ENCODE measurements around the gene SLC39A2.
"Not testable (repeated sequence)": the region's sequence is repeated elsewhere in the genome, so short reads cannot be mapped to it uniquely, and the experiment has no call there.

The SLC39A2 gene

GRCh38 chr14:20998674-20999366, at the start of gene SLC39A2:
SLC39A2 (plus strand) TSS chr14:20999293; CDS start chr14:20999447, 154 bp downstream.
- no peak for DNase-seq (ENCODE audit: low spot score in 2 of 2)
- H3K36me3 ChIP-seq (replicated peaks): peaks cover 32% of the 10 kb centered on the region
- no peaks in the 10 kb centered on the region for H3K27me3 ChIP-seq (ENCODE audit: low read depth)
- in situ Hi-C loops (cut with MboI; ENCODE audit: low sequenced_read_pairs): no loop called here
- no peak within 1 kb of the TSS for H3K4me3 ChIP-seq
- H3K9me3 ChIP-seq: no peaks in the 10 kb centered on the region
- no peaks in the 10 kb centered on the region for H3K4me1 ChIP-seq

GRCh38 chr14:20954736-20955537, 44.2 kb upstream of the SLC39A2 start, which contains the start of gene RNASE2:
RNASE2 (plus strand) TSS chr14:20955487; CDS start chr14:20955772, 285 bp downstream.
- in situ Hi-C loops (cut with MboI; ENCODE audit: low sequenced_read_pairs); H3K9me3 ChIP-seq; H3K36me3 ChIP-seq (replicated peaks); H3K4me1 ChIP-seq; H3K4me3 ChIP-seq; DNase-seq (ENCODE audit: low spot score in 2 of 2): not testable (repeated sequence)
- peaks cover 17% of the 10 kb centered on the region for H3K27me3 ChIP-seq (ENCODE audit: low read depth)

GRCh38 chr14:20955538-20955873, 43.6 kb upstream of the SLC39A2 start:
- H3K4me1 ChIP-seq; H3K36me3 ChIP-seq (replicated peaks); H3K4me3 ChIP-seq; in situ Hi-C loops (cut with MboI; ENCODE audit: low sequenced_read_pairs); DNase-seq (ENCODE audit: low spot score in 2 of 2); H3K9me3 ChIP-seq: not testable (repeated sequence)
- peaks cover 17% of the 10 kb centered on the region for H3K27me3 ChIP-seq (ENCODE audit: low read depth)

- Histone ChIP-seq H3K27me3 (ENCODE audit: low read depth) (peaks cover 17% of the 10 kb centered on the region), H3K36me3 (replicated peaks) (no peaks in the 10 kb centered on the region), H3K4me3 (no peak overlapping the region), H3K4me1 (peaks cover 4% of the 10 kb centered on the region), H3K9me3 (no peaks in the 10 kb centered on the region)
- in situ Hi-C loops (cut with MboI; ENCODE audit: low sequenced_read_pairs): no loop called here
- no peak for DNase-seq (ENCODE audit: low spot score in 2 of 2)
Measured at GRCh38 chr14:20956376-20956976, 42.6 kb upstream of the SLC39A2 start.

GRCh38 chr14:20958946-20959345, 40.1 kb upstream of the SLC39A2 start:
- H3K4me3 ChIP-seq; DNase-seq (ENCODE audit: low spot score in 2 of 2); H3K36me3 ChIP-seq (replicated peaks); H3K9me3 ChIP-seq; in situ Hi-C loops (cut with MboI; ENCODE audit: low sequenced_read_pairs); H3K4me1 ChIP-seq: not testable (repeated sequence)
- peaks cover 11% of the 10 kb centered on the region; the same call in 1 of the 2 replicates for H3K27me3 ChIP-seq (ENCODE audit: low read depth)

- in situ Hi-C loops (cut with MboI; ENCODE audit: low sequenced_read_pairs): no loop called here
- Histone ChIP-seq H3K27me3 (ENCODE audit: low read depth) (peaks cover 10% of the 10 kb centered on the region; the same call in 1 of the 2 replicates), H3K36me3 (replicated peaks) (no peaks in the 10 kb centered on the region), H3K4me3 (no peak overlapping the region), H3K4me1 (no peaks in the 10 kb centered on the region), H3K9me3 (no peaks in the 10 kb centered on the region)
- no peak for DNase-seq (ENCODE audit: low spot score in 2 of 2)
Measured at GRCh38 chr14:20969336-20969735, 29.8 kb upstream of the SLC39A2 start.

GRCh38 chr14:20970647-20970982, 28.5 kb upstream of the SLC39A2 start:
- Histone ChIP-seq H3K9me3 (no peaks in the 10 kb centered on the region), H3K4me1 (no peaks in the 10 kb centered on the region), H3K27me3 (ENCODE audit: low read depth) (peaks cover 10% of the 10 kb centered on the region; the same call in 1 of the 2 replicates), H3K36me3 (replicated peaks) (no peaks in the 10 kb centered on the region), H3K4me3 (peak overlapping the region; percentile 45)
- in situ Hi-C loops (cut with MboI; ENCODE audit: low sequenced_read_pairs): no loop called here
- no peak for DNase-seq (ENCODE audit: low spot score in 2 of 2)

- in situ Hi-C loops (cut with MboI; ENCODE audit: low sequenced_read_pairs): no loop called here
- H3K9me3 ChIP-seq: no peaks in the 10 kb centered on the region
- H3K4me1 ChIP-seq: no peaks in the 10 kb centered on the region
- H3K27me3 ChIP-seq (ENCODE audit: low read depth): peaks cover 10% of the 10 kb centered on the region; the same call in 1 of the 2 replicates
- peak; percentile 85 to 90 for DNase-seq (ENCODE audit: low spot score in 2 of 2)
- H3K4me3 ChIP-seq: peak overlapping the region; percentile 45
- H3K36me3 ChIP-seq (replicated peaks): no peaks in the 10 kb centered on the region
Measured at GRCh38 chr14:20970983-20971704, 27.9 kb upstream of the SLC39A2 start.

- peaks cover 6% of the 10 kb centered on the region; the same call in 1 of the 2 replicates for H3K27me3 ChIP-seq (ENCODE audit: low read depth)
- H3K9me3 ChIP-seq: no peaks in the 10 kb centered on the region
- no peaks in the 10 kb centered on the region for H3K36me3 ChIP-seq (replicated peaks)
- in situ Hi-C loops (cut with MboI; ENCODE audit: low sequenced_read_pairs): no loop called here
- no peaks in the 10 kb centered on the region for H3K4me1 ChIP-seq
- no peak for DNase-seq (ENCODE audit: low spot score in 2 of 2)
- H3K4me3 ChIP-seq: peak overlapping the region; percentile 45
Measured at GRCh38 chr14:20971705-20972021, 27.4 kb upstream of the SLC39A2 start.

GRCh38 chr14:20973501-20973900, 25.6 kb upstream of the SLC39A2 start:
- no peaks in the 10 kb centered on the region for H3K9me3 ChIP-seq
- H3K4me1 ChIP-seq: no peaks in the 10 kb centered on the region
- peaks cover under 1% of the 10 kb centered on the region; the same call in 1 of the 2 replicates for H3K27me3 ChIP-seq (ENCODE audit: low read depth)
- no peaks in the 10 kb centered on the region for H3K36me3 ChIP-seq (replicated peaks)
- no peak overlapping the region for H3K4me3 ChIP-seq
- DNase-seq (ENCODE audit: low spot score in 2 of 2): no peak
- in situ Hi-C loops (cut with MboI; ENCODE audit: low sequenced_read_pairs): no loop called here

- H3K27me3 ChIP-seq (ENCODE audit: low read depth): no peaks in the 10 kb centered on the region
- no peaks in the 10 kb centered on the region for H3K4me1 ChIP-seq
- H3K4me3 ChIP-seq: no peak overlapping the region
- H3K9me3 ChIP-seq: no peaks in the 10 kb centered on the region
- in situ Hi-C loops (cut with MboI; ENCODE audit: low sequenced_read_pairs): no loop called here
- no peak for DNase-seq (ENCODE audit: low spot score in 2 of 2)
- no peaks in the 10 kb centered on the region for H3K36me3 ChIP-seq (replicated peaks)
Measured at GRCh38 chr14:20976291-20976690, 22.8 kb upstream of the SLC39A2 start.

- no peaks in the 10 kb centered on the region for H3K4me1 ChIP-seq
- H3K4me3 ChIP-seq: no peak overlapping the region
- H3K36me3 ChIP-seq (replicated peaks): no peaks in the 10 kb centered on the region
- peaks cover 12% of the 10 kb centered on the region; the same call in 1 of the 2 replicates for H3K27me3 ChIP-seq (ENCODE audit: low read depth)
- in situ Hi-C loops (cut with MboI; ENCODE audit: low sequenced_read_pairs): no loop called here
- H3K9me3 ChIP-seq: no peaks in the 10 kb centered on the region
- no peak for DNase-seq (ENCODE audit: low spot score in 2 of 2)
Measured at GRCh38 chr14:20978687-20979086, 20.4 kb upstream of the SLC39A2 start.

GRCh38 chr14:20980906-20981305, 18.2 kb upstream of the SLC39A2 start:
- peaks cover 14% of the 10 kb centered on the region; the same call in 1 of the 2 replicates for H3K27me3 ChIP-seq (ENCODE audit: low read depth)
- in situ Hi-C loops (cut with MboI; ENCODE audit: low sequenced_read_pairs): no loop called here
- H3K4me1 ChIP-seq: no peaks in the 10 kb centered on the region
- H3K36me3 ChIP-seq (replicated peaks): no peaks in the 10 kb centered on the region
- H3K9me3 ChIP-seq: no peaks in the 10 kb centered on the region
- no peak overlapping the region for H3K4me3 ChIP-seq
- DNase-seq (ENCODE audit: low spot score in 2 of 2): no peak
